GM18526 (cell line): ENCODE results near the gene EREG.

Experiments used
- POLR2A ChIP-seq: IDR thresholded peaks from 3 replicates; pipeline ENCODE4 v1.6.1; 2011; ENCODE audit not compliant: insufficient read length; ENCODE audit errors: extremely low read depth

The EREG gene

DNA sequence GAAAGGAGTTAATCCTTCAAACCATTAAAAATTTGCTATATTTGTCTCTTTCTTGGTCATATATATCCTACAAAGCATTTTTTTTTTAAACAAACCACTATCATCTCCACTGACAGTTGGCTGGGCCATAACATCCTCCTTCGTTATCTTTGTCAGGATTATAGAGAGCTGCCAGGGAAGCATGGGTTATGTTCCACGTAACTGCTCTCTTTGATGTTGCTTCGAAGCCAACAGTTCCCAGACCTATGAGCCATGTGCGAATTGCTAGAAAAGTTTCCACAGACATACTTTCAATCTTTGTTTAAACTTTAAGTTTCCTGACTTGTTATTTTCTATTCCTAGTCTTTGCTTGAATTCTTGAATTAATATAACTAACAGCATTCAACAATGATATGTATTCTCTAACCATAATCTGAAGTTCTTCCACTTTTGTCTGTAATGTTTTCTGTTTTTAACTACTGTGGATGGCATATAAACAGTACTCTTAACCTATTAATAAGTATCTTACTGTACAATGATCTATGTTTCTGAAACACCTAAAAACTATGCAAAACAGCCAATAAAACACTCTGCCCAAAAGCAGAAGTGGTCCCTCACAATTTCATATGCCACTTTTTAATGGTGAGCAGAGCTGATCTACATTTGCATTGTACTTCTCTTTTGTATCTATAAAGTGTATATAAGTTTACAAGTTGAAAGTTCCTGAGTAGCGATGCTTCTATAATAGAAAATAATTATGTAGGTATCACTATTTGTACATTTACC, 37.9 kb downstream of the EREG start:
- TF ChIP-seq POLR2A = no peak

DNA sequence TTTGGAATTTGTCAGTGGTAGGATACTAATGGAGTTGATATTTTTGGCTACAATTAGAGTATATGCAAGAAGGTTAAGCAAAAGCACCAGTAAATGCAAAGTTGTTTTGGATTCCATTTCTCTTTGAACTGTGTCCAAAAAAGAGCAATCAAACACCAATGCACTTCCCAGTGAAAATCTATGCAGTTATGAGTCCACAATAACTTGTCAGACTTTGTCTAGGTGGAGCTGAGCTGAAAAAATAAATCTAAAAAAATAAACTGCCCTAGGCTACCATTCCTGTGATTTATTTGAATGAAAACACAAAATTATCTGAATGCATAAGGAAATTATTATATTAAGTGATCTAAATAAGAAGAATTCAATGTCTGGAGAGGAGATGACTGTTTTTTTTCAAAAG, 42.9 kb downstream of the EREG start:
- TF ChIP-seq POLR2A = no peak

DNA sequence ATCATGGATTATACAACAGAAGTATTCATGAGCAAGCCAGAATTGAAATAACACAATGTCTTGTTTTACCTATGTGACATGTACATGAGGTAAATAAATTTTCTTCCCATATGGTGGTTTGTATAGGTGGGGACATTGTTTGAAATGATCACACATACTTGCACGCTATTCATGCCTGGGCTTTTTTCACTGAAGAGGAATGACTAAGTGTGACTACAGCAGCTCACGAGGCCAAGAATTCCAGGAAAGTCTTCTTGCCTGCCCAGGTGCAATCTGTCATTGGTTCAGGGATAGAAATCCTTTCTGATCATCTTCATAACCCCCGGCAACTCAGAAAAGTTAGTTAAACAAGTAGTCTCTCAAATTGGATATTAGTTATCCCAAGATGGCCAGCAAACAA, 43.7 kb downstream of the EREG start:
- no peak for TF ChIP-seq POLR2A

DNA sequence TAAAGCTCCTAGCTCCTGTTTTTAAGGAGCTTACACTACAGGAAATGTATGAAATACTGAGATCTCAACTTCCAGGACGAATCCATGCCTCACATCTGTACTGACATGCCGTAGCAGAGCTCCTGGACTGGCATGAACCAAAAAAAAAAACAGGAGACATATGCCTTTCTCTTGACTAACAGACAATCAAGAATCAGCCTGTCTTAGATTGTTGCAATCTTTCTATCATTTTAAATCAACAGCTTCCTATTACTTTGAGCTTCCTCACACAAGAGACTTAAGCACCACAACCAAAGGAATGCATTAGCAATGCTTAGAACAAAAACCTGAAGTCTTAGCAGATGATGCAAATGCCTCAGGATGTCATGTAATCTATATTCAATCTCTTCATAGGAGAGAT, 45.3 kb downstream of the EREG start:
- TF ChIP-seq POLR2A = no peak

DNA sequence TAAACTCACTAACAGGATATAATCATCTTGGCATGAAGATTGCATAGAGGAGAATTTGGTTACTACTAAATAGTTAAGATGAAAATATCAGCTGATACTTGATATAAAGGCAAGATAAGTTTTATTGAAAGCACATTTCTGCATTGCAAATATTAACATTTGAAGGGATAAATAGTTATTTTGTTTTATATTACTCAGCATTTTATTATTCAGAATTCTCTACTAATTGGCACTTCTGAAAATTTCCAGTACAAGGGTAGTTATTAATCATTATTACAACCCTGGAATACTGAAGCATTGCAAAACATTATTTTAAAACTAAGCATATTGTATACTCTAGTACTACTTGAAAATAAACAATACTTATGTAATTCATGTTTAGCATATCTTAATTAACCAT, 47.3 kb downstream of the EREG start:
- TF ChIP-seq POLR2A = no peak

DNA sequence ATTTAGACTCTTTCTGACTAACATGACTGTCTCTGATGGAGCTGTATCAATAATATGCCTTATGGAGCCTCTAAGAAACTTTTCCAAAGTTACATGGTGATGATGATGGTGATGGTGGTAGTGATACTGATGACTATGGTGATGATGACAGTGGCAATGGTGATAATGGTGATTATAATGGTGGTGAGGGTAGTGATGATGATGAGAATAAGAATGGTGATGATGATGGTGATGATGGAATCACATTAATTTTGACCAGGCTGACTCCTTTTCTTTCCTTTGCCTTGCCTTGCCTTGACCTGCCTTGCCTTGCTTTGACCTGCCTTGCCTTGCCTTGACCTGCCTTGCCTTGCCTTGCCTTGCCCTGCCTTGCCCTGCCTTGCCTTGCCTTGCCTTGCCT, 48.3 kb downstream of the EREG start:
- TF ChIP-seq POLR2A = no peak

DNA sequence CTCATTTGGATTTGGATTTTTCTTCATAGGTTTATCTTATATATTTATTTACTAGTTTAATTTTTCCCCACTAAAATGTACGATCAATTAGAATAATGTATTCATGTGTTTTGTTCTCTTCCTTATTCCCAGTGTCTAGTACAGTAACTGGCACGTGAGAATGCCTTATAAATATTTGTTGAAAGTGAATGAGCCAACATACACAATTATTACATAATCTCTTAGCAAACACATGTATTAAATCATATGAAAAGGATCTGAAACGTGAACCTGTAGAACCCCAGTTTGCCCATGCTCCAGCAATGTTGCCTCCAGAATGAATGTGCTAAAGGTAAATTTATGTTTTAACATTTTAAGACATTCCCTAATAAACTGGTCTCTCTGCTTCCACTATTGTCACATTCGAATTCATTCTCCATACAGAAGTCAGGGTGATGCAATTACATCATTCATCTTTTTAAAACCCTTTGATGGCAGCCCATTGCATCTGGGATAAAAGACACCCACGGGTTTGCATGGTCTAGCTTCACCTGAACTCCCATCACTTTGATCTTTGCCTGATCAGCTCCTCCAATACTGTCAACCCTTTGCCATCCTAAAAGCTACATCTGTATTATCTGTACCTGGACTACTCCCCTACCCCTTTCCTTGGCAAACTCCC, 49.3 kb downstream of the EREG start:
- no peak for TF ChIP-seq POLR2A

DNA sequence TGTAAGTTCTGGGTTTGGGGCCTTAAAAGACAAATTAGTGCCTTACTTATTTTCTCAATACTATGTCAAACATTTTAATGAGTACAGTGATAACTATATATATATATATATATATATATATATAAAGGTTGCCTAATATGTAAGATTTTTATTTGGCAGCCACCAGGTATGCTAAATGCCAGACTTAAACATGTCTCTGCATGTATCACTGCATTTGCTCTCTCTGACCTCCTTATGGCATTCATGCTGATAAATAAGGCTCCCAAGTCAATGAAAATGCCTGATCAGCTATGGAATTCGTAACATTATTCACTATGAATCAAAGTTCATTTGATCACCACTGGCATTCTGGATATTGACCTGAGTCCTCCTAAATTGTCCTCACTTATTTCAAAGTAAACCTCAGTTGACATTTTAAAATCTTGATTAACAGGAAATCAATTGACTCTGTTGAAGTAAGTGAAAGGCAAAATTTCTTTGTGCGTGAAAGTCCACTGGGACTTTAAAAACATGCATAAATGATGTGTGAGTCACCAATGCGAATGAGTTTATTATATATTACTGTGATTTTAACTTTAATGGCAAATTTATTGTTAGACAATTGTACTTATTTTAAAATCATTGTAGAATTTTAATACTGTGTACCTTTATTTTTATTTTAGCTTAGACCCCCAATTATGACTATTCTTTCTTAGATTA, 50.8 kb downstream of the EREG start:
- no peak for TF ChIP-seq POLR2A

DNA sequence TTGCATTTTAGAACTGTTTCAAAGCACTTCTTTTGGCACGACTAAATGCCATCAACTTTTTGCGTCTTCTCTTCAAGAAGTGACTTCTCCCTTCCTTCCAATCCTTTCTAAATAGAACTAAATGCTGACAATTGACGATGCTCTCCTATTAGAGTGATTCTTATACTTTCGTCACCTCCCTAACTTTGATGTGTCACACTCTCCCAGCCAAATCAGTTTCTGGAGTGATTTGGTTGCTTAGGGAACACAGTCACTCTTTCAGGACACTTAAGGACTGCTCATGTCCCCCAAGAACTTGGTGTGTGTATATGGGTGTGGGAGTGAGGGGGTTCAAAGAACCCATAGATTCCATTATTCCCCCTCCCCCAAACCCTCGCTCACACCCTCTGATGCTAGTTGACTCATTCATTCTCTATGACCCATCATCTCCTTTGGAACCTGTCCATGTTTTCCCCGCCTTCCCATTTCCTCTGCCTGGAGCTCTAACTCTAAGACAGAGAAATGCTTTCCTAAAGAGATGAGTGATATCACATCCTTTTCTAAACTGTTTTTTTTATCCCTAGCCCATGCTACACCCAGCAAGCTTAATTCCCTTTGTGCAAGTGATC, 53.2 kb downstream of the EREG start:
- no peak for TF ChIP-seq POLR2A

DNA sequence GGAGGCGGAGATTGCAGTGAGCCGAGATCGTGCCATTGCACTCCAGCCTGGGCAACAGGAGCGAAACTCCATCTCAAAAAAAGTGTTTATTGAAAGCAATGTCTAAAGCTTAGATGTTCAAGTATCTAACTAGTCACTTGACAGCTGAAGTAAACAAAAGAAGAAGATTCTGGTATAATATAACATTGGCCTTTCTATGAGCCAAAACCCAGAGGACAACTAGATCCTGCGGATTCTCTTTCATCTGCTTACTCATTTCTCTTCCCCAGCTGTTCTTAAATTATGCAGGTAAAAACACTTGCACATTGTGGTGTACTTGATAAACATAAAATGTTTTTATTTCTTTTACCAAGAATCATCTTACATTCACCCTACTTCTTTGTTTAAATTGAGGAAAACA, 55.9 kb downstream of the EREG start:
- no peak for TF ChIP-seq POLR2A

DNA sequence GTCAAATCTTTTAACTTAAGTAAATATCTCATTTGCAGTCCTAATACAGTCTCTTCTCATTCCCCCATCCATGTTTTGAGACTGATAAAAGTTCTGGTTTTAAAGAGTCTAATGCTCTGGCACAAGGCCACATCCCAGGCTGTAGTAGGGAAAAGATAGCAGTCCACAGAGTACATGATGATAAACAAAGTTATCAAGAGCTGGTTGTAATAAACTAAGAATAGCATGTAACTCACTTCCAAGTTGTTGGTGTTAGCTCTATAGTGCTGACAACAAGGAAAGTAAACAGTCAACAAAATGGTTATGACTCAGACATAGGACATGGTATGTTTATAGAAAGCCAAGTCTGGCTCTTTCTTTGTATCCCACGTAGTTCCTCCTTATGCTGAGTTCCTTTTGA, 58.2 kb downstream of the EREG start:
- no peak for TF ChIP-seq POLR2A

DNA sequence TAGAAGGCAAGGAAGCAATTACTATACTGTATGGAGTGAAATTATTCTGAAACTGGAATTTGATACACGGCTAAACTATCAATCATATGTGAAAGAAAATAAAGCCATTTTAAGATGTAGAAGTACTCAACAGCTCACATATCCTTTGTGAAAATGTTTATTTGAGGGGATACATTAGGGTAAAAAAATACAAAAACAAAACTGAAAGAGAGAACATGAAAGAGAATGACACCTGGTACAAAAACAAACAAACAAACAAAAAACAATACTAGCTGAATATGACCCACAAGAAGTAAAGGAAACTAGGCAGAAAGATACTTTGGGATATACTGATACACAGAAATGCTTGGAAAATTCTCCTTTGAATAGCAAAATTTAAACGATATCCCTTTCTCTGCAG, 59.2 kb downstream of the EREG start:
- TF ChIP-seq POLR2A = no peak

DNA sequence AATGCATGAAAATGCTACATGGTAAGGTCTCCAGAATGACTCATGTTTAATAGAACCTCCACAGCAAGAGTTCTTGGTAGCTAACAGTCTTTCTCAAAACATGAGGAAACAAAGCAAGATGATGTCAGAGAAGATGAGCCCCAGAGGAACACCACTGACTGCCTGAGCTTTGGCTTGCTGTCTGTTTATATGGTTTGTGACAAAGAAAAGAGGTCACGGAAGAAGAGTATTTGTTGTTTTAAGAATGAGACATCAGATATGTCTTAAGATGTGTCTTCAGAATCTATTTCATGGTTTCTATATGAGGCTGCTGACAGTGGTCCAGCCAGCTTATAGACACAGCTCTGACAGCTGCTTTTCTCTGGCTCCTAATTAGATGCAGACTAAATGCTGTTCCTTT, 61.2 kb downstream of the EREG start:
- no peak for TF ChIP-seq POLR2A

DNA sequence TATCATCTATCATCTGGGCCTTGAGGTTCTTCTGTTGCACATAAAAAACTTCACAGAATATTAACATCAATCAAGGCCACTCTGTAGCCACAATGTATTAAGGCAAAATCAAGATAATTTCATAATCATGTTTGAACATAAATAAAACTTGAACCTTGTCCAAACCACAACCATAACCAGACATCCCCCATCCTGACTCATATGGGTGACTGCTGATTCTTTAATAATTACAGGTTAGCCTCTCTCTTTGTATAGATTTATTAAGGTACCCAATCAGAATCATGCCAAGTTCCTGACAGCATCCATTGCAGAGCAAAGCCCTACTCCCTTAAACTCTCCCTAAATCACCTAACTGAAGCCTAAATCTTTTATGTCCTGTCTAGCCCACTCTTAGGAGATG, 63.3 kb downstream of the EREG start:
- TF ChIP-seq POLR2A = no peak

DNA sequence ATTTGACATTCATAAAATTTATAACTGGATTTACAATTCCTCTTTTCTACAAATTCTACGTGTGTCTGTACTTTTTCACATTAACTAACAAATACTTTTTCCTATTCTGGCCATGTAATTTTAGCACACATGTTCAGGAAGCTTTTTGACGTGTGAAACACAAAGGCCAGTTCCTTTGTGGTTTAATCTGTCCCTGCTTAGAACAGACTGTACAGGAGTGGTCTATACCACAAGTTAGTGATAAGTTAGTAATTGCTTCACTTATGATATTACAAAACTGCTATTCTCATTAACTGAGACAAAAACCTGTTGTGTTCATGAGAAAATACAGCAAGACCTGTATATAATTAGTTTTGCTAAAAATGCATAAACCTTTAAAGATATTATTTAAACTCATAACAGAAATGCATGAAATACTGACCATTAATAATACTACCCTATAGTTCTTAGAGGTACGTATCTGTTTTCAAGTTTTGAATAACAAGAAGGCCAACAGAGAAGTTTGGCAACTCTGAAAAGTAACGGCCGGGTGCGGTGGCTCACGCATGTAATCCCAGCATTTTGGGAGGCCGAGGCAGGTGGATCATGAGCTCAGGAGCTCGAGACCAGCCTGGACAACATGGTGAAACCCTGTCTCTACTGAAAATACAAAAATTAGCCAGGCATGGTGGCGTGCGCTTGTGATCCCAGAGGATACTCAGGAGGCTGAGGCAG, 66.3 kb downstream of the EREG start:
- TF ChIP-seq POLR2A = no peak
